Measurements from ENCODE around the gene TYRP1. TPM values are rescaled to one million over a fixed set of nuclear protein-coding genes. Genes with fewer than 3 reads are reported as not detected.

The TYRP1 gene
- polyA plus RNA-seq, 1 of the 3 experiments (the other 2 are of a cell fraction), result not detected

DNA sequence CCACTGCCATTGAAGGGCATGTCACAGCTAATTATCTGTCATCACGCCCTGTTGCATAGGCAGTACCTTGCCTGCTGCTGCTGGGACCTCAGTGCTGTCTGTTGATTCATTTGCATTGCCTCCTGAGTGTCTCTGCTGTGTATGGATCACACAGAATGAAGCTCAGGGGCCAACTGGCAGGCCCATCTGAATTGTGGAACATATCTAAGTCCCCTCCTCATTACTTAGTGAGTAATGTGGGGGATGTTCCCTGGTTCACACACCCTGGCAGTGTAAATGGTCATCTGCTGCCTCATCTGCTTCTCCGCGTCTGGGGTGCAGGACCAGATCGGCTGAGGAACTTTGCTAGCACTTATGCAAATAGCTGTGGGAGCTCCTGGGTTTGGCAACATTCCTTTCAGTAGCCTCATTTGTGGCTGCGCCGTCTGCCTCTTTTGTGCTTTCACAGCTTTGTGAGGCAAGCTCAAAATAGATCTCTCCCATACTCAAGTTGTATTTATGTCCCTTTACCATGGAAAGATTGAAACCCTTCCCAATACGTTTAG, 25.4 kb downstream of the TYRP1 start (continued):
- no peak for TF ChIP-seq RXRA (IDR thresholded peaks at IDR 0.05; ENCODE audit: borderline replicate concordance, low read depth)

- Histone ChIP-seq H3K9me3 (no peaks in the 10 kb centered on the region), H3K4me1 (ENCODE audit: control insufficient read depth in 1 of 2, insufficient read depth in 2 of 2, low read depth in 1 of 2, low read length in 1 of 2) (peaks cover 0 to 7% of the 10 kb centered on the region in 2 experiments; a peak in 2 of 4 replicates), H2AFZ (ENCODE audit: low read depth) (no peak overlapping the region), H3K4me2 (no peak overlapping the region), H3K9me2 (no peaks in the 10 kb centered on the region), H3K9ac (no peak overlapping the region), H3K4me3 (ENCODE audit: low read depth in 2 of 2, low read length in 1 of 2) (no peak overlapping the region; a peak in 1 of 4 replicates), H4K20me1 (ENCODE audit: insufficient read depth) (no peaks in the 10 kb centered on the region), H3K79me2 (ENCODE audit: insufficient read depth) (no peaks in the 10 kb centered on the region), H3K36me3 (replicated peaks in 1 of 2; ENCODE audit: control insufficient read depth in 1 of 2, insufficient read depth in 2 of 2, low read length in 1 of 2) (no peaks in the 10 kb centered on the region), H3F3A (replicated peaks; ENCODE audit: insufficient read depth) (no peaks in the 10 kb centered on the region), H3K27me3 (ENCODE audit: insufficient read depth) (no peaks in the 10 kb centered on the region), H3K27ac (ENCODE audit: low read depth in 2 of 2, low read length in 1 of 2) (no peak overlapping the region; a peak in 1 of 4 replicates)
- POLR2A ChIA-PET, result no interaction called here
- TF ChIP-seq, protein P1, sequence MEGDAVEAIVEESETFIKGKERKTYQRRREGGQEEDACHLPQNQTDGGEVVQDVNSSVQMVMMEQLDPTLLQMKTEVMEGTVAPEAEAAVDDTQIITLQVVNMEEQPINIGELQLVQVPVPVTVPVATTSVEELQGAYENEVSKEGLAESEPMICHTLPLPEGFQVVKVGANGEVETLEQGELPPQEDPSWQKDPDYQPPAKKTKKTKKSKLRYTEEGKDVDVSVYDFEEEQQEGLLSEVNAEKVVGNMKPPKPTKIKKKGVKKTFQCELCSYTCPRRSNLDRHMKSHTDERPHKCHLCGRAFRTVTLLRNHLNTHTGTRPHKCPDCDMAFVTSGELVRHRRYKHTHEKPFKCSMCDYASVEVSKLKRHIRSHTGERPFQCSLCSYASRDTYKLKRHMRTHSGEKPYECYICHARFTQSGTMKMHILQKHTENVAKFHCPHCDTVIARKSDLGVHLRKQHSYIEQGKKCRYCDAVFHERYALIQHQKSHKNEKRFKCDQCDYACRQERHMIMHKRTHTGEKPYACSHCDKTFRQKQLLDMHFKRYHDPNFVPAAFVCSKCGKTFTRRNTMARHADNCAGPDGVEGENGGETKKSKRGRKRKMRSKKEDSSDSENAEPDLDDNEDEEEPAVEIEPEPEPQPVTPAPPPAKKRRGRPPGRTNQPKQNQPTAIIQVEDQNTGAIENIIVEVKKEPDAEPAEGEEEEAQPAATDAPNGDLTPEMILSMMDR (IDR thresholded peaks at IDR 0.05), result peak; percentile 74
- TF ChIP-seq SMC3 (IDR thresholded peaks at IDR 0.05; ENCODE audit: low read depth, low read length) (peak; percentile 32; the same call in 1 of the 2 replicates), USF1 (IDR thresholded peaks at IDR 0.05; ENCODE audit: borderline replicate concordance, low read depth) (no peak), RAD21 (IDR thresholded peaks at IDR 0.05; ENCODE audit: low read length) (peak; percentile 70)
- CTCF ChIA-PET, result interaction anchor here (0.6 to 3.2 kb wide), 34 partner anchors 8 to 370 kb away, joined by 3 to 26 read pairs (median 5); partner anchors contain the start of gene LURAP1L
- 82% methylated on average over 1 of the region's 1 CpG for WGBS (ENCODE audit: low lambda C conversion rate)
- peak; percentile 22 for DNase-seq
These were observed 26.2 kb downstream of the TYRP1 start for GRCh38 chr9:12719431-12719830.

DNA sequence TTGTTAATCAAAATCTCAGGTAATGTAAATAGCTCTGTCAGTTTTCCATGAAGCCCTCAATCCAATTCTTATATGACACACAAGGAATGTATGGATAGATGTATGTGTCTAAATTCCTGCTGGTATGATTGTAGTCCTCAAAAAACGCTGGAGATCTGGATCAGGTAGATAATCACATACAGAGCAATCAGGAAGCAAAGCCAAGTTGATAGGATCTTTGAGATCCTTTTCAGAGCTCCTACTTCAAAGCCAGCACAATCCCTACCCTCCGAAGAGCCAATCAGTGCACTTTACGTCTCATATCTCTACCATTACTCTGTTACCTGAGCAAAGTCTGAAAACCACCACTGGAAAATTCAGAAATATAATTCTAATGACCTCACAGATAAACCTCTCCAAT, 27.4 kb downstream of the TYRP1 start:
- DNase-seq, result no peak
- Histone ChIP-seq H3K4me3 (ENCODE audit: low read depth in 2 of 2, low read length in 1 of 2) (no peak overlapping the region), H3K79me2 (ENCODE audit: insufficient read depth) (no peaks in the 10 kb centered on the region), H3K4me1 (ENCODE audit: control insufficient read depth in 1 of 2, insufficient read depth in 2 of 2, low read depth in 1 of 2, low read length in 1 of 2) (peaks cover 0 to 7% of the 10 kb centered on the region in 2 experiments; a peak in 2 of 4 replicates), H3K27me3 (ENCODE audit: insufficient read depth) (no peaks in the 10 kb centered on the region), H4K20me1 (ENCODE audit: insufficient read depth) (no peaks in the 10 kb centered on the region), H3K9me3 (no peaks in the 10 kb centered on the region), H2AFZ (ENCODE audit: low read depth) (no peak overlapping the region), H3K4me2 (no peak overlapping the region), H3F3A (replicated peaks; ENCODE audit: insufficient read depth) (no peaks in the 10 kb centered on the region), H3K9me2 (no peaks in the 10 kb centered on the region), H3K27ac (ENCODE audit: low read depth in 2 of 2, low read length in 1 of 2) (no peak overlapping the region), H3K36me3 (replicated peaks in 1 of 2; ENCODE audit: control insufficient read depth in 1 of 2, insufficient read depth in 2 of 2, low read length in 1 of 2) (no peaks in the 10 kb centered on the region), H3K9ac (no peak overlapping the region)
- 54% methylated on average over 3 of the region's 3 CpGs for WGBS (ENCODE audit: low lambda C conversion rate)
- ChIA-PET POLR2A (no interaction called here), CTCF (interaction anchor here (0.6 to 5.7 kb wide), 7 partner anchors 9 to 345 kb away, joined by 3 to 31 read pairs (median 12); no protein-coding TSS in a partner anchor)
- TF ChIP-seq MXI1 (IDR thresholded peaks at IDR 0.05; ENCODE audit: low read depth, low read length) (no peak), RXRA (IDR thresholded peaks at IDR 0.05; ENCODE audit: borderline replicate concordance, low read depth) (no peak), SMC3 (IDR thresholded peaks at IDR 0.05; ENCODE audit: low read depth, low read length) (no peak), YY1 (IDR thresholded peaks at IDR 0.05; ENCODE audit: low read depth) (no peak), REST (IDR thresholded peaks at IDR 0.05; ENCODE audit: low read depth, low read length) (no peak), NRF1 (IDR thresholded peaks at IDR 0.05; ENCODE audit: low read depth, low read length) (no peak), USF1 (IDR thresholded peaks at IDR 0.05; ENCODE audit: borderline replicate concordance, low read depth) (no peak), EP300 (IDR thresholded peaks at IDR 0.05; ENCODE audit: borderline replicate concordance in 1 of 2, low read depth in 1 of 2, low read length in 1 of 2) (no peak), ELF1 (IDR thresholded peaks at IDR 0.05) (no peak), FOXM1 (IDR thresholded peaks at IDR 0.05; ENCODE audit: low read depth) (no peak), NFIC (IDR thresholded peaks at IDR 0.05; ENCODE audit: borderline replicate concordance) (no peak), RFX5 (IDR thresholded peaks at IDR 0.05; ENCODE audit: low read length) (no peak), GABPA (IDR thresholded peaks at IDR 0.05; ENCODE audit: low read depth) (no peak), MAX (IDR thresholded peaks at IDR 0.05; ENCODE audit: low read depth) (no peak)
